Breast epithelium (tissue), 4 donors: ENCODE measurements around the gene MARK3. TPM values are rescaled to one million over a fixed set of nuclear protein-coding genes. Genes with fewer than 3 reads are reported as not detected.

Experiments
- DNase-seq, 2 donors: peaks; one replicate each; pipeline ENCODE4 v3.0.0-alpha.2; 2019; ENCODE audit warnings: low spot score in 2 of 2
- H3K27ac ChIP-seq, 2 donors: fragments of 200-600 bp; sonication (generic) in 1 of 2; one replicate each; pipeline ENCODE4 v1.5.1; 2016 to 2019; ENCODE audit warnings: mild to moderate bottlenecking in 1 of 2
- H3K27me3 ChIP-seq, 2 donors: fragments of 200-600 bp; sonication (generic) in 1 of 2; one replicate each; pipeline versions ENCODE4 v1.5.1 to v1.6.0; 2017 to 2019; ENCODE audit warnings: control low read depth in 1 of 2, mild to moderate bottlenecking in 1 of 2
- H3K36me3 ChIP-seq: fragments of 200-600 bp; one replicate; pipeline ENCODE4 v1.5.1; 2019
- H3K4me1 ChIP-seq, 2 donors: fragments of 200-600 bp; sonication (generic); one replicate each; pipeline ENCODE4 v1.5.1; 2016 to 2019; ENCODE audit warnings: control low read depth in 1 of 2
- H3K4me3 ChIP-seq, 3 donors: fragments of 200-600 bp; sonication (generic); 1 replicate in 2 of 3; 2 replicates in 1 of 3; pipeline ENCODE4 v1.5.1; 2016 to 2019; ENCODE audit warnings: mild to moderate bottlenecking in 3 of 3, moderate library complexity in 2 of 3
- H3K9me3 ChIP-seq, 2 donors: fragments of 200-600 bp; sonication (generic) in 1 of 2; one replicate each; pipeline ENCODE4 v1.5.1; 2016 to 2019; ENCODE audit warnings: control low read depth in 1 of 2
- POLR2A ChIP-seq: fragments of 450-650 bp; IDR thresholded peaks from one replicate; pipeline ENCODE4 v1.6.1; 2016; ENCODE audit warnings: antibody characterized with exemption, mild to moderate bottlenecking, moderate library complexity
- POLR2AphosphoS5 ChIP-seq, 3 donors: sonication (generic); formaldehyde crosslinking; IDR thresholded peaks; one replicate each; pipeline ENCODE4 v1.6.1; 2017; ENCODE audit warnings: antibody characterized with exemption in 3 of 3
- intact Hi-C: fragments of 100-400 bp; cut with DNase I; formaldehyde crosslinking; loops from one replicate; pipeline ENCODE4 v1.15.1; 2023; ENCODE audit warnings: low total_unique reads
- total RNA-seq, 3 donors: library from RNA; depleted of rRNA; stranded (reverse); fragments of >200 nt; gene quantifications; one replicate each; pipeline ENCODE4 v1.1.0, GENCODE V29; 2016
- TF ChIP-seq, protein P1 (sequence below), 3 donors: fragments of 450-650 bp; IDR thresholded peaks; one replicate each; pipeline ENCODE4 v1.5.1; 2016 to 2017; ENCODE audit warnings: antibody characterized with exemption in 3 of 3, mild to moderate bottlenecking in 3 of 3, moderate library complexity in 3 of 3

MARK3 gene
- total RNA-seq, 3 donors from 2014 or later: 70.2 to 107 (median 87.5) TPM

DNA sequence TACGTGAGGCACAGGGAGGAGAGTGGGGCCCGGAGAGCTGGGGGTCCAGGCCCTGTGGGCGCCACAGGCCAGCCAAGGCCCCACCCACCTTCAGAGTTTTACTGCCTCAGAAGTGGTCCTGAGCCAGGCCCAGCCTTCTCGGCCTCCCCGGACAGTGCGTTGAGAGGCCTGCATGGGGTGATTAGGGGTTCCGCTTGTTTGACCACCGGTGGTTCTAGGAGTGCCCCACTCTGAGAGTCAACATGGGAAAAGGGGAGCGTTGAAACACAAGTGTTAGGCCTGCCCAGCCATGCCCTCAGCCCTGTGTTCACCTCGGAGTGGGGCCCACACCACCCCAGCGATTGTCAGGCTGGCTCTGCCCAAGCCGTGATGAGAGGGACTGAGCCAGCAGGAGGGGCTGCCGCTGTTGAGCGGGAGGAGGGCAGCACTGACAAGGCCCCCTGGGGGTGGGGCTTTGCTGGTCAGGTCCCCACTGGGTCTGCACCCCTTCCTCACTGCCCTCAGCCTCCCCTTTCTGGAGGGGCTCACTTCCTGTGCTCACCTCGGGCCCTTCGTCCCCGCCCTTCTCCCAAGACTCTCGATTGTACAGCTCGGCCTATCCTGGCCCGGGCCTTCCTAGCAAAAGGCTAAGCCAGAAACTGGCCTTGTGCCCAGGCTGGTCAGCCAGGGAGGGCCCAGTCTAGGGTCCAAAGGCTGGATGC is 132.7 kb downstream of the MARK3 start:
- intact Hi-C loops: no loop called here
- Histone ChIP-seq H3K9me3 (no peaks in the 10 kb centered on the region), H3K36me3 (no peaks in the 10 kb centered on the region), H3K4me3 (no peak overlapping the region), H3K4me1 (peaks cover 4 to 10% of the 10 kb centered on the region in 2 donors), H3K27me3 (no peaks in the 10 kb centered on the region), H3K27ac (peak overlapping the region; percentile 13 to 53)
- TF ChIP-seq POLR2A (no peak), POLR2AphosphoS5 (IDR thresholded peaks at IDR 0.05) (no peak)
- TF ChIP-seq, protein P1, sequence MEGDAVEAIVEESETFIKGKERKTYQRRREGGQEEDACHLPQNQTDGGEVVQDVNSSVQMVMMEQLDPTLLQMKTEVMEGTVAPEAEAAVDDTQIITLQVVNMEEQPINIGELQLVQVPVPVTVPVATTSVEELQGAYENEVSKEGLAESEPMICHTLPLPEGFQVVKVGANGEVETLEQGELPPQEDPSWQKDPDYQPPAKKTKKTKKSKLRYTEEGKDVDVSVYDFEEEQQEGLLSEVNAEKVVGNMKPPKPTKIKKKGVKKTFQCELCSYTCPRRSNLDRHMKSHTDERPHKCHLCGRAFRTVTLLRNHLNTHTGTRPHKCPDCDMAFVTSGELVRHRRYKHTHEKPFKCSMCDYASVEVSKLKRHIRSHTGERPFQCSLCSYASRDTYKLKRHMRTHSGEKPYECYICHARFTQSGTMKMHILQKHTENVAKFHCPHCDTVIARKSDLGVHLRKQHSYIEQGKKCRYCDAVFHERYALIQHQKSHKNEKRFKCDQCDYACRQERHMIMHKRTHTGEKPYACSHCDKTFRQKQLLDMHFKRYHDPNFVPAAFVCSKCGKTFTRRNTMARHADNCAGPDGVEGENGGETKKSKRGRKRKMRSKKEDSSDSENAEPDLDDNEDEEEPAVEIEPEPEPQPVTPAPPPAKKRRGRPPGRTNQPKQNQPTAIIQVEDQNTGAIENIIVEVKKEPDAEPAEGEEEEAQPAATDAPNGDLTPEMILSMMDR (IDR thresholded peaks at IDR 0.05): no peak
- DNase-seq: no peak

DNA sequence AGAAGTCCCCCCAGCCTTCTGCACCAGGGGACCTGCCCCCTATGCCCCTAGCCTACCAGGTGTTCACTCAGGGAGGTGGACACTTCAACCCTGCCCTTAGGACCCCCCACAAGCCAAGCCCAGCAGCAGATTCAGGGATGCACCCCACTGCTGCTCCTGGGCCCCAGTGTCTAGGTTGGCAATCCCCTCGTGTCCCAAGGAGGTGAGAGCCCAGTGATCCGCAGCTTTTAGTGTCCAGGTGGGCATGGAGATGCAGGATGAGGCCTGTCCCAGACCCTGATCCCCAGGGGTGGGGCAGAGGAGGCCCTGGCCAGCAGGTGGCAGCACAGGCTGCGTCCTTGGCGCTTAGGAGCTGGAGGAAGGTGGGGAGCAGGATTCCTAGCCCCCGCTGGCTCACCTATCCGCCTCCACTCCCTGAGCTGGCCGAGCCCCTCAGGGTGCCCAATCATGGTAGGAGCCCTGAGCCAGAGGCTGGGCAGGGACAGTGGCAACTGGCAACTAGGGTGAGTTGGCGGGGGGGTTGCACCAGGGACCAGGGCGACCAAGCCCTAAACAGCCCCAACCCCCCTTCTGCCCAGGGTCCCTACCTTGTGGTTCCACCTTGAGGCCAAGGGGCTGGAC is 133.3 kb downstream of the MARK3 start:
- Histone ChIP-seq H3K4me1 (peaks cover under 1 to 9% of the 10 kb centered on the region in 2 donors), H3K27ac (peak overlapping the region in 1 of 2 donors; percentile 53), H3K36me3 (no peaks in the 10 kb centered on the region), H3K27me3 (no peaks in the 10 kb centered on the region), H3K4me3 (no peak overlapping the region), H3K9me3 (no peaks in the 10 kb centered on the region)
- intact Hi-C loops: no loop called here
- TF ChIP-seq, protein P1 (IDR thresholded peaks at IDR 0.05): peak; percentile 48 to 89 (median 77)
- TF ChIP-seq POLR2A (no peak), POLR2AphosphoS5 (IDR thresholded peaks at IDR 0.05) (peak in 1 of 3 donors; percentile 21)
- no peak for DNase-seq

DNA sequence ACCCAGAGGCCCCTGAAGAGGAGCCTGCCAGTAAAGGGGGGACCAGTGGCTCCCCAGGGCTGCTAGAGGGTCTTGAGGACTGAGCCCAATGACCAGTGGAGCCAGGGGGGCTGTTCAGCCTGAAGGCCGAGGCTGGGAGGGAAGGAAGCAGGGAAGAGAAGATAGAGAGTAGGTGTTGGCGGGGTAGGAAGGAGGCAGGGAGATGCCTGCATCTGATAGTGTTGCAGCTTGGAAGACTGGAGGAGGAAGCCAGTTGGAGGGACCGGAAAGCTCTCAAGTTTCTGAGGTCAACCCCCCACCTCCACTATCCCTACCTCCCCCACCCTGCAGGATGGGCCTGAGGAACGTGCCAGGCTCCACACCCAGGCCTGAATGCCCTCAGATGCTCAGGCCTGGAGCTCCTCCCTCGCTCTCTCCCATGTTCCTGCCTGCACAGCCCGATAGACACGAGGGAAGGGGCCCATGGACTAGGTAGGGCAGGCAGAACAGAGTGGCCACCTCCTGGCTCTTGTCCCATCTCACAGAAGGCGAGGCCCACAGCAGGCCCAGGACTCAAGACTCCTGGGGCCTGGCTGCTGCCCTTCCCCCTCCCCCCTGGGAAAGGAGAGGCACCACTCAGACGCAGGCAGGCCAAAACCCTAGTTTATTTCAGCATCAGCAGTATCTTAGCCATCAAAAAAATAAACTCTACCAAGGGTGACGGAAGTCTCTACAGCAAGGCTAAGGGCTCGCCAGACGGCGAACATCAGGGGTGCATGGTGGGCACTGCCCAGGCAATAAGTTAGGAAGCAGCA is 134.0 kb downstream of the MARK3 start:
- no peaks in the 10 kb centered on the region for H3K36me3 ChIP-seq
- H3K27ac ChIP-seq: peak overlapping the region in 1 of 2 donors; percentile 23
- intact Hi-C loops: no loop called here
- H3K4me1 ChIP-seq: peaks cover 0 to 5% of the 10 kb centered on the region in 2 donors
- H3K9me3 ChIP-seq: no peaks in the 10 kb centered on the region
- H3K4me3 ChIP-seq: no peak overlapping the region
- TF ChIP-seq POLR2AphosphoS5 (IDR thresholded peaks at IDR 0.05): no peak
- TF ChIP-seq, protein P1 (IDR thresholded peaks at IDR 0.05): no peak
- no peak for TF ChIP-seq POLR2A
- DNase-seq: no peak
- H3K27me3 ChIP-seq: no peaks in the 10 kb centered on the region

DNA sequence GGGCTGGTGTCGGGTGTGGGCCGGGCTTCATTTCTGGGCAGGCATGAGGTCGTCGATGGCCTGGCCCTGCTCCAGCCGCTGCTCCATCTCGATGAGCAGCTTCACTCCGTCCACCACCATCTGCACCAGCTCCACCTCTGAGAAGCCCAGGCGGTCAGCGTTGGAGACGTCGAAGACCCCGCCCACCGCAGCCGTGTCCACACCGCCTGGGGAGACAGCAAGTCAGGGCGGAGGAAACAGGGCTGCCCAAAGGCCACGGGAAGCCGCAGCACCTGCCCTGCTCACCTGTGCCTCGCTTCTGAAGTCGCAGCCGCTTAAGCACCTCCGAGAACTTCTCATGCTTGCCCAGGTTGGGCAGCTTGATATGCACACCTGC is 134.6 kb downstream of the MARK3 start:
- peak overlapping the region in 1 of 2 donors; percentile 23 for H3K27ac ChIP-seq
- peaks cover 0 to 5% of the 10 kb centered on the region in 2 donors for H3K4me1 ChIP-seq
- H3K27me3 ChIP-seq: no peaks in the 10 kb centered on the region
- no peak overlapping the region for H3K4me3 ChIP-seq
- no peak for DNase-seq
- TF ChIP-seq POLR2A: no peak
- no peak for TF ChIP-seq POLR2AphosphoS5 (IDR thresholded peaks at IDR 0.05)
- TF ChIP-seq, protein P1 (IDR thresholded peaks at IDR 0.05): no peak
- no peaks in the 10 kb centered on the region for H3K9me3 ChIP-seq
- intact Hi-C loops: no loop called here
- H3K36me3 ChIP-seq: no peaks in the 10 kb centered on the region
